GM10847 (cell line): Measurements from ENCODE around the gene NUBPL.

Experiments used
- POLR2A ChIP-seq: IDR thresholded peaks from 2 replicates; pipeline ENCODE4 v1.6.1; 2011; ENCODE audit not compliant: insufficient read length; ENCODE audit errors: extremely low read depth

The NUBPL gene

DNA sequence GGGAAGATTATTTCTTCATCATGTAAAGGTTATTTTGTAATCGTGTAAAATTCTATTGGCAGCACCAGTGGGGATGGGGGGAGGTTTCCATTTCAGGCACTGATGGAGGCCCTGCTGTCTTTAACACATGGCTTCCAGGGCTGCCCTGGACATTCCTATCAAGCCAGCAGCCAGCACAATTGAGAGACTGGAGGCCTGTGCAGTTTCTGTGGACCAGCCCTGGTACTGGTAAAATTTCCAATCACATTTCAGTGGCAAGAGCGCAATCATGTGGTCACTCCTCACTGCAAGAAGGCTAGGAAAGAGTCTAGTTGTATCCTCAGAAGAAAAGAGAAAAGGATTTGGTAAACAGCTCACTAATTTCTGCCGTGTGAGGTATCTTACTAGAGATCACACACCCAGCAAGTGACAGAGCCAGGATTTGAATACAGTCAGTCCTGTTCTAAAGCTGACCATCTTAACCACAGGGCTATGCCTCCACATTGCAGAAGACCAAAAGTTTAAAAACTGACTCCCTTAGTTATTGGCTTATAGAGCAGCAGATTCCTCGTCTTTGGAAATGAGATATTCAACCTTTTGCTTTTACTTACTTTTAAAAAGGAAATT is 336.5 kb downstream of the NUBPL start:
- TF ChIP-seq POLR2A, result no peak

DNA sequence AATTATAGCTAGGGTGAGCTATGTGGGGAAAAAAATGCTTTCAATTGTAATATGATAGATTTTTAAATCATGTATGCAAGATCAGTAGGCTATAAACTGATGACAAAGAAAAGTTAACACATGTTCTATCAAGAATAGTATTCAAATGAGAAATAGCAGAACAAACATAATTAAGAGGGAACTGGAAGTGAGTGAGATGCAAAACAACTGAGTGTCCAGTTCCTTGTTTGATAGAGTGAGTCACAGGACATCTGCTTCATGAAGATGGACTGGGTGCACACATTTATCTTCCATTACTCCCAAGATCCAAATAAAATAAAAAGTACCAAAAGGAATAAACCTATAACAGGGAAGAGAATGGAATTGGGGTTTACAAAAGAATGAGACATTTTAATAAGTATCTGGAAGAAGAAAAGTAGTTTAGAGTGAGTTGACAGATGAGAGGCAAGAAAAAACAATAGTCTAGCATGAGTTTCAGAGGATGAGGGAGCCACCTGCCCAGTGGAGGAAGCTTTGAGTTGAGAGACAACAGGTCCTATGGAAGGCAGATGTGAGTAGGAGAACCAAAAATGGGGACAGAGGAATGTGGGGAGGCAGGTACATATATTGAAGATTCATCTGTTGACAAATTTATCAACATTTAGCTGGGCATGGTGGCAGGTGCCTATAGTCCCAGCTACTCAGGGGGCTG is 337.8 kb downstream of the NUBPL start:
- no peak for TF ChIP-seq POLR2A

DNA sequence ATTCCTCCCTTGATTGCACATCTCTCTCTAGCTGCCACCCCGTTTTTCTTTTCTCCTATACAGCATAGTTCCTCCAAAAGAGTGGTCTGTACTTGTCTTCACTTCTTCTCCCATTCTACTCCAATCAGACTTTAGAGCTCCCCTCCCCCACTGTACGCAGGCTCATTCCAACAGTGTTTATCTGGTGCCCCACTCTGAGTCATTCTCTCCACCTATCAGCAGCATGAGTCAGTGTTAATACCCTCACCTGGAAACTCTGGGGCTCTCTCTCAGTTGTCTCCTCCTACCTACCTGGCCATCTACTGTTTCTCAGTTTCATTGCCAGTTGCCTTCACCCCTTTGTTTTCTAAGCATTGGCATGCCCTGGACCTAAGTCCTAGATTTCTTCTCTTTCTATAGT is 340.8 kb downstream of the NUBPL start:
- TF ChIP-seq POLR2A, result no peak

- no peak for TF ChIP-seq POLR2A
Measured at GRCh38 chr14:31902945-31903646, 341.9 kb downstream of the NUBPL start.

- TF ChIP-seq POLR2A, result no peak
Measured at GRCh38 chr14:31909977-31910376, 348.8 kb downstream of the NUBPL start.
